ENCODE measurements around the gene HTATIP2. TPM values are rescaled to one million over a fixed set of nuclear protein-coding genes. Genes with fewer than 3 reads are reported as not detected.

Gene HTATIP2
- total RNA-seq, 1 experiment from 2014 or later, result 42.5 TPM

DNA sequence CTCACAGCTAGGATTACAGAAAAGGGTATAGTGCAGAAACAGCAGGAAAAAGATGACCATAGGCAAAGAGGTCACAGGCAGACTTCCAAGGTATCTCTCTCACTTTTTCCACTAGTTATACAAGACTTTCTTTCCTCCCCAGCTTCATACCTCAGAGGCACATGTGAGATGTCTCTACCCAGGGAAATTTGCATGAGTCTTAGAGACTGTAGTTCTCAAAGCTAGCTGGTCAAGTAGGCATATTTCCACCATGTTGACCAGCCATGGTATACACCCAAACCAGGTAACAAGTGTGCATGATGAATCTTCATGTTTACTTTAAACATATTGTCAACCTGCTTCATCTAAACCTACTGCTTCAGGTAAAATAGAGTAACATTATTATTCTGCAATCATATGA, 51.9 kb downstream of the HTATIP2 start:
- Mint-ChIP-seq H3K4me1 (ENCODE audit: insufficient read depth, unreplicated experiment) (no peaks in the 10 kb centered on the region), H3K27me3 (ENCODE audit: insufficient read depth, unreplicated experiment) (no peaks in the 10 kb centered on the region), H3K36me3 (ENCODE audit: insufficient read depth, unreplicated experiment) (peaks cover 50% of the 10 kb centered on the region), H3K9me3 (ENCODE audit: unreplicated experiment) (no peaks in the 10 kb centered on the region), H3K4me3 (ENCODE audit: unreplicated experiment) (no peak overlapping the region), H3K27ac (ENCODE audit: low read depth, unreplicated experiment) (no peak overlapping the region)
- POLR2A ChIA-PET, result no interaction called here
- no TSS peak for BruUV-seq (replicated peaks)
- CTCF ChIA-PET, result interaction anchor here (0.6 to 1.3 kb wide), 3 partner anchors 12 to 29 kb away, joined by 3 read pairs; no protein-coding TSS in a partner anchor
- intact Hi-C loops (cut with micrococcal nuclease), result no loop called here
- TF ChIP-seq CTCF (IDR thresholded peaks at IDR 0.05; ENCODE audit: unreplicated experiment), result no peak
- no peak for DNase-seq (ENCODE audit: unreplicated experiment)

DNA sequence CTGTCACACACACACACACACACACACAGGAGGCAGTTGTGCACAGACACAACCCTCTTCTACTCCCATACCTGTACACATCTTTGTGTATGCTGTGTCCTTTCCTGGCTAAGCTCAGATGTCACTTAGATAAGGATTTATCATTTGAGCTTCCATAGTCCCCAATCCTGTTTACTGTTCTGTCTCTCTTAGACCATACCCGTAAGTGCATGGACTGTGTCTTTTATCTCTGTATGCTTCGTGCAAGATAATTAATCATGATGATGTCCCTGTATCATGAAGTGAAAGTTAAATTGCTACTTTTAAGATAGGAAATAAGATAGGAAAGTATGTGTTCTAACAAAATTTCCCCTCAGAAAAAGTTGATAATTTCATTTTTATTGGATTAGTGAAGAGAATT, 54.3 kb downstream of the HTATIP2 start:
- no peaks in the 10 kb centered on the region for H3K4me1 Mint-ChIP-seq (ENCODE audit: insufficient read depth, unreplicated experiment)
- H3K36me3 Mint-ChIP-seq (ENCODE audit: insufficient read depth, unreplicated experiment), result peaks cover 57% of the 10 kb centered on the region
- H3K9me3 Mint-ChIP-seq (ENCODE audit: unreplicated experiment), result no peaks in the 10 kb centered on the region
- intact Hi-C loops (cut with micrococcal nuclease), result no loop called here
- no peak for DNase-seq (ENCODE audit: unreplicated experiment)
- no TSS peak for BruUV-seq (replicated peaks)
- ChIA-PET CTCF (no interaction called here), POLR2A (no interaction called here)
- no peak overlapping the region for H3K27ac Mint-ChIP-seq (ENCODE audit: low read depth, unreplicated experiment)
- no peak for TF ChIP-seq CTCF (IDR thresholded peaks at IDR 0.05; ENCODE audit: unreplicated experiment)
- no peak overlapping the region for H3K4me3 Mint-ChIP-seq (ENCODE audit: unreplicated experiment)
- H3K27me3 Mint-ChIP-seq (ENCODE audit: insufficient read depth, unreplicated experiment), result no peaks in the 10 kb centered on the region

DNA sequence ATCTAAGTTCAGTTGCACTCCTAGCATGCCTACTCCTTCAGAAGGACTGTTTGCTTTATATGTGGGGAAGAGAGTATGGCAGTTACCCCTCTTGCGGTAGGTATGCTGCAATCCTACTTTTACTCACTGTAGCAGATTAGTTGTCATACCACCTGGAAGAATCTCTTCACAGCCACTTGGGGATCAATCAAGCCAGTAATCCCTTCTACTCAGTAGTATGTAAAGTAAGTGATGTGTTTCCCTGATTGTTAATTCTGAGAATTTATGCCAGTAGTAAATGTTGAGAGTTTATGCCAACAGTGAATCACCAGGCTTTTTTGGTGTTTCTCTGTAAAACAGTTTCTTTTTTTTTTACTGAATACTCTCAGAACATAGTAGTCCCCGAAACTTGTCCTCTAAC, 58.4 kb downstream of the HTATIP2 start:
- no peaks in the 10 kb centered on the region for H3K4me1 Mint-ChIP-seq (ENCODE audit: insufficient read depth, unreplicated experiment)
- BruUV-seq (replicated peaks), result no TSS peak
- no peak overlapping the region for H3K27ac Mint-ChIP-seq (ENCODE audit: low read depth, unreplicated experiment)

DNA sequence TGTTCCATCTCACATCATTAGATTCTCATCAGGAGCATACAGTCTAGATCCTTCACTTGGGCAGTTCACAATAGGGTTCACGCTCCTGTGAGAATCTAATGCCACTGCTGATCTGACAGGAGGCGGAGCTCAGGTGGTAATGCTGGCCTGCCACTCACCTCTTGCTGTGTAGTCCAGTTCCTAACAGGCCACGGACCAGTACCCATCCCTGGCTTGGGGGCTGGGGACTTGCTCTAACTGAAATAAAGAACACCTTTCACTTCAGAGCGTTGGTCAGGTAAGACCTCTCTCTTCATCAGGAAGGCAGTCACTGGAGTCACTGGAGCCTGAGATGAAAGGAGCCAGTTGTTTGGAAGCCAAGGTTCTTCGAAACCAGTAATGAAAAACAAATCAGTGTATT, 65.7 kb downstream of the HTATIP2 start:
- Mint-ChIP-seq H3K27ac (ENCODE audit: low read depth, unreplicated experiment) (no peak overlapping the region), H3K36me3 (ENCODE audit: insufficient read depth, unreplicated experiment) (peaks cover 29% of the 10 kb centered on the region), H3K9me3 (ENCODE audit: unreplicated experiment) (no peaks in the 10 kb centered on the region), H3K4me3 (ENCODE audit: unreplicated experiment) (no peak overlapping the region), H3K4me1 (ENCODE audit: insufficient read depth, unreplicated experiment) (no peaks in the 10 kb centered on the region), H3K27me3 (ENCODE audit: insufficient read depth, unreplicated experiment) (no peaks in the 10 kb centered on the region)
- ChIA-PET CTCF (interaction anchor here (0.7 to 1.0 kb wide), 2 partner anchors 74 to 301 kb away, joined by 3 to 4 read pairs; no protein-coding TSS in a partner anchor), POLR2A (no interaction called here)
- intact Hi-C loops (cut with micrococcal nuclease), result no loop called here
- DNase-seq (ENCODE audit: unreplicated experiment), result no peak
- BruUV-seq (replicated peaks), result no TSS peak
- TF ChIP-seq CTCF (IDR thresholded peaks at IDR 0.05; ENCODE audit: unreplicated experiment), result no peak

More for the DNA sequence above, 58.4 kb downstream of the HTATIP2 start:
- no peaks in the 10 kb centered on the region for H3K9me3 Mint-ChIP-seq (ENCODE audit: unreplicated experiment)
- no peak overlapping the region for H3K4me3 Mint-ChIP-seq (ENCODE audit: unreplicated experiment)
- no peak for DNase-seq (ENCODE audit: unreplicated experiment)
- POLR2A ChIA-PET, result no interaction called here
- no peaks in the 10 kb centered on the region for H3K27me3 Mint-ChIP-seq (ENCODE audit: insufficient read depth, unreplicated experiment)
- intact Hi-C loops (cut with micrococcal nuclease), result no loop called here
- peaks cover 74% of the 10 kb centered on the region for H3K36me3 Mint-ChIP-seq (ENCODE audit: insufficient read depth, unreplicated experiment)
- CTCF ChIA-PET, result no interaction called here
- no peak for TF ChIP-seq CTCF (IDR thresholded peaks at IDR 0.05; ENCODE audit: unreplicated experiment)

Other genes starting within 250 kb of the HTATIP2 start
- gene DBX1, start 203.2 kb upstream of the HTATIP2 start, total RNA-seq (2022), result not detected in 2 replicates
- gene PRMT3, start 24.0 kb downstream of the HTATIP2 start, total RNA-seq (2022), result 45.1 and 60.1 TPM in 2 replicates
- gene SLC6A5, start 235.9 kb downstream of the HTATIP2 start, total RNA-seq (2022), result not detected in 2 replicates

Data from MCF 10A (cell line).